Limb (tissue), 2 donors: ENCODE measurements around the gene ARHGAP26.

Source experiments
- DNase-seq, 2 donors: peaks; one replicate each; pipeline ENCODE4 v3.0.0-alpha.2; 2016; ENCODE audit errors: extremely low spot score in 2 of 2

Gene ARHGAP26

DNA sequence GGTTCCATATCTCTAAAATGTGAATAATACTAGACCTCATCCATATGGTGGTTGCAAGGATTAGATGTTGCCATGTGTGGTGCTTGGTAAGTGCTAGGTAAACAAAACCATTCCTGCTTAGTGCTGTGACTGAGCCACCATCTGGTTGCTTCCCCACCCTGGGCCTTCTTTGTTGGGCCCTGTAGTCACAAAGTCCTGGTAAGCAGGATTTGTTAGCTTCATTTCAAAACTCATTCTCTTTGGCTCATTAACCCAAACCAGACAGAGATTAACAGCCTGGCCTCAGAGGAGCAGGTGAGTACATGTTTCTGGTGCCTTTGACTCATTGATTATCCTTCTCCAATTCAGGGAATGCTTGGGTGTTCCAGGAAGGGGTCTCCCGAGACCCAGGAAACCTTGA lies 240.2 kb downstream of the ARHGAP26 start:
- DNase-seq = no peak

- no peak for DNase-seq
Measured at GRCh38 chr5:143011585-143011984, 241.4 kb downstream of the ARHGAP26 start.

DNA sequence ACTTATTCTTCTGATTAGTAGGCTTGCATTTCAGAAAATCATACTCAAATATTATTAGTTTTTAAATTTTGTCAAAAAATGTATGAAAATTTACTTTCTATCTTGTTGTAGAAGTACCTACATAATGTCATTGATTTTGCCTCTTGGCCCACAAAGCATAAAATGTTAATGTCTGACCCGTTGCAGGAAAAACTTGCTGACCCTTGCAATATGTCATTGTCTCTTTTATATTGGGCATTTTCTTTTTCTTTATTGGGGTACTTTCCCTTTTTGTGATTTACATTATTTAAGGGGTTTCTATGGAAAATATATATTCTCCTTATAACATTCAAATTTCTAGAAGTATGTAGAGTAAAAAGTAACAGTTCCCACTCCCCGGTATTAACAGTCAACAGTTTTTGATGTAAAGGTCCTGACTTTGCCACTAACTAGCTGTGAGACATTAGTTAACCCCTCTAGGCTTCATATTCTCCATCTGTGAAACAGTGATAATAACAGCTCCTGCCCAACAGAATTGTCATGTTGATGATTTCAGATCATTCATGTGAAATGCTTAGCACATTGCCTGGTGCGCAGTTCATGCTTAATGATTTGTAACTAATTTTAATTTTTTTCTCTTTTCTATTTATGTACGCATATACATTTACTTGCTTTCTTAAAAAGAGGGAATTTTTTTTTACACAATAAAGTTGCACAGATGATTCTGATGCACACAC lies 243.2 kb downstream of the ARHGAP26 start:
- no peak for DNase-seq

DNA sequence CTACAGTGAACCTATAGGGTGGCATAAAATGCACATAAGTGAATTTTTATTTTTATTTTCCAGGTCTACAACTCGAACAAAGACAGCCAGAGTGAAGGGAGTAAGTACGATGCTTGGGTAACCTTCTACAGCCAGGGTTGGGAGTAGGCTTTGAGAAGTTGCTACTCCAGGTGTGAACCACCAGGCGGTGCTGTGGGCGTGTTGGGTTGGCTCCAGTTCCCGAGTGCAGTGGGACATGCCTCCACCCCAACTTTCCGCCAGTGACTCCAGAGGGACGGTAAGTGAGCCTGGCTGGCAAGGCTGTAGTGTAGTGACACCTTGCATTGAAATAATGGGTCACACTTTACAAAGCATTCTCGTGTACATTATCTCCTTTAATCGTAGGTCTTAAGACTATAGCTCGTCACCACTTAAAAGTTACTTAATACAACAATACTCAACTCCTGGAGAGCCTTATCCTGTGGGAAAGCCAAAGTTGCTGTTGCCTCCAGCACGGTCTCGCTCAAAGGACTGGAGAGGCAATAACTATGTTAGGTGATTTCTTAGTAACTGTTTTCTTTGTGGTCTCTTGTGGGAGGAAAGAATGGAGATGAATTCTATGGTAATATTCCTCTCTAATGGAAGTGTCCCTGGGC lies 244.0 kb downstream of the ARHGAP26 start:
- no peak for DNase-seq

GRCh38 chr5:143016777-143017516 lies 246.8 kb downstream of the ARHGAP26 start:
- DNase-seq = no peak

DNA sequence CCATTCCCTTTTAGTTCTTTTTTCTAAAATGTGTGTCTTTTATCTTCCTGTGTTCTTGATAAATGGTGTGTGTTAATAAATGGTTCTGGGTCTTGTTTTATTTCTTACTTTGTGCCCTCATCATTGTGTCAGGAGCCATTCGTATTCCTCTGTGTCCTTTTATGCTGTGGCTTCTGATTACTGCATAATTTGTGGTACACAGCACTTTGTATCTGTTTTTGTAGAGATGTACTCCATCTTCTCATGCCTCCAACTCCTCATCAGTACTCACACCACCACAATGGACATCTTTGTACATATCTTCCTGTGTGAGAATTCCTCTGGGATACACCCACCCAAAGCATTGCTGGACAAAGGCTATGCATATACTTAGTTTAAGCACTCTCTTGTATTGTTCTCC lies 247.4 kb downstream of the ARHGAP26 start:
- no peak for DNase-seq

DNA sequence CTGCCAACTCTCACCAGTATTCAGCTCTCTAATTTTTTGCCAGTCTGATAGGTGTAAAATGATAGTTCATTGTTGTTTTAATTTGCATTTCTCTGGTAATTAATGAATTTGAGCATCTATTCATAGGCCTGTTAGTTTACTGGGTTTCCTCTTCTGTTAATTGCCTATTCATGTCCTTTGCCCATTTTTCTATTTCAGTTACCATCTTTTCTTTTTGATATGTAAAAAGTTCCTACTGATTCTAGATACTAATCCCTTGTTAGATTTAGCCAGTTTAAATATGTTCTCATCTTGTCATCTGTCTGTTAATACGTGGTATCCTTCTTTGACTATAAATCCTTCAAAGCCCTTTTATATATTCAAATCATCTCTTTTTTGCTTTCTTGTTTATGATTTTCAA lies 247.8 kb downstream of the ARHGAP26 start:
- no peak for DNase-seq

- no peak for DNase-seq
Measured at GRCh38 chr5:143019157-143019556, 249.0 kb downstream of the ARHGAP26 start.

DNA sequence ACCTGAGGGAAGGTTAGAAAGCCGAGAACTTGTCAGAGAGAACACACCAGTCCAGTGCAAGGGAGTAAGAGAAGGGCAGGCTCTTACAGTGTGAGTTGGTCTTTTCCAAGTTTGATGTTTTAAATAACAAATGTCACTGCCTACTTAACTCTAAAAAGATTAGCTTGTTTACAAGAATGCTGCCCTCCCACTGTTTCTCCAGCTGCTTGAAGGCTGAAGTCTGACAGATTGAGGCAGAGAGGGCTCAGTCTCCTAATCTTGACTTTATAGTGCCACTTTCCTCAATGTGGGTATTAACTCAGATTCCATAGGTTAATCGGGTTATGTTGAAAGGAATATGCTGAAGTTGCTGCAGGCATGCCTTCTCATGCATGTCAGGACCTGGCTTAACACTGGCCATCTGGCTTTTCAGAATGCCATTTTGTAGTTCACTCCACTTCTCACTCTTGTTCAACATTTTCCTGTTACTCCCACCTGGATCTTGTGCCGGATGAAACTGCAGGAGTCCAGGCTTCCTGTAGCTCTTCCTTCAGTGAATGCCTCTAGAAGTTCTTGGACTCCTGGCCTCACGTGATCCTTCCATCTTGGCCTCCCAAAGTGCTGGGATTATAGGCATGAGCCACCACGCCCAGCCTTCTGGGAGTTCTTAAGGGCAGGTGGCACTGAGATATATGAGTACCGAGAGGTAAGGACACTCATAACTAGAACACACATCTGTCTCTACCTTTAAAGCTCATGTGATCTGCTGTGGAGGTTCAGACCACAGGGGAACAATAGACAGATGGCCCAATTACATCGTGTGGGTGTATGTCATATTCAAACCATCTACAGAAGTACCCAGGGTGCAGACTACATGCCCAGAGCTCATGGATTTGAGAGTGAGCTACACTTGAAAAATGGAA lies 249.7 kb downstream of the ARHGAP26 start:
- no peak for DNase-seq

- no peak for DNase-seq
Measured at GRCh38 chr5:143021595-143021994, 251.4 kb downstream of the ARHGAP26 start.

DNA sequence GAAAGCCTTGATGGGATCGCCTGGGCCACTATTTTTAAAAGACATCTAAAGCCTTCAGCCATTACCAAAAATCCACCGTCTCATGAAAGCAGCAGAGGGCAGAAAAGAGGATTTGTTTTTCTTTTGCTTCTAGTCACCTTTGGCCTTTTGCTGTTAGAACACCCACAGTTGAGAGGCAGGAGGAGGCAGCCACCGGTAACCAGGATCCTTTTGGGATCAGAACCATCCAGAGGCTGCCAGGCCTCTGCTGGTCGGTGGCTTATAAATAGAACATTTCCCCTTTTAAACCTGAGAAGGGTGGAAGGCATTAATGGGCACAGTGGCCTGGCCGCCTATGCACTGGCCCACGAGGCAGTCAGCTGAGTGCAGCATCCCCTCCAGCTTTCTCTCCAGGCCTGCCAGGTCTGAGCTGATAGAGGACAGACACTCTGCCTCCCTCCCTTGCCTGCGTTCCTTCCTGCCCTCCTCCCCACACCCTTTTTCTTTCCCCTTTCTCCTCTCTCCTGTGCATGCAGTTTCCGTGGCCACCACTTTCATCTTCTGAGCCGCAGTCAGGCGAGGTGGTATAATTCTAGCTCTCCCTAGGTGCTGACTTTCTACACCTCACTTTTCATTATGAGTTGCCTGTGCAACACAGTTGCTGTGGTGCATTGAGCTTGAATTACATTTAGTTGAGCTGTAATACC lies 253.4 kb downstream of the ARHGAP26 start:
- DNase-seq = no peak

GRCh38 chr5:143024228-143024920 lies 254.2 kb downstream of the ARHGAP26 start:
- no peak for DNase-seq

GRCh38 chr5:143025376-143025775 lies 255.2 kb downstream of the ARHGAP26 start:
- no peak for DNase-seq

DNA sequence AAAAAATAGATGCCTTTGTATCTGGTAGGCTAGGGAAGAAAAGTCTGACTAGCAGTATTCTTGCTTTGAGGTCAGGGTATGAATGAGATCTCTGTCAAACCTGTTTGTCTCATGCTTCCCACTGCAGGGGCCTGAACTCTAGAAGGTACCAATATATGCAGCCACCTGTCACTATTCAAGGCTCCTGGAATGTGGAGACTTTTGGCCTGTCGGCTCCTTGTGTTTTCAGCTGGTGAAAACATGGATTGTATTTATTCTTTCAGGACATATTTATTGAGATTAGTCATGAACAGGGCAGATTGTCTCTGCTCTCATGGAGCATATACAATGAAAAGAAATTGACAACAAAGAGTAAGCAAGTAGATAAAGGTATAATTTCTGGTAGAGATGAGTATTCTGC lies 255.8 kb downstream of the ARHGAP26 start:
- no peak for DNase-seq

GRCh38 chr5:143026380-143026779 lies 256.2 kb downstream of the ARHGAP26 start:
- no peak for DNase-seq

DNA sequence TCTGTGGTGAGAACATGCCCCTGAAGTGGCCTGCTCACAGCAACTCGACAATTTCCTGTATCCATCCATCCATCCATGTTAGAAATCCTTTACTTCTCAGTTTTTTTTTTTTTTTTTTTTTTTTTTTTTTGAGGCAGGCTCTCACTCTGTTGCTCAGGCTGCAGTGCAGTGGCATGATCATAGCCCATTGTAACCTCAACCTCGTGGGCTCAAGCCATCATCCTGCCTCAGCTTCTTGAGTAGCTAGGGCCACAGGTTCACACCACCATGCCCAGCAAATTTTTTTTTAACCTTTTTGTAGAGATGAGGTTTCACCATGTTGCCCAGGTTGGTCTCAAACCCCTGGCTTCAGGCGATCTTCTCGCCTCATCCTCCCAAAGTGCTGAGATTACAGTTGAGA lies 259.1 kb downstream of the ARHGAP26 start:
- no peak for DNase-seq

DNA sequence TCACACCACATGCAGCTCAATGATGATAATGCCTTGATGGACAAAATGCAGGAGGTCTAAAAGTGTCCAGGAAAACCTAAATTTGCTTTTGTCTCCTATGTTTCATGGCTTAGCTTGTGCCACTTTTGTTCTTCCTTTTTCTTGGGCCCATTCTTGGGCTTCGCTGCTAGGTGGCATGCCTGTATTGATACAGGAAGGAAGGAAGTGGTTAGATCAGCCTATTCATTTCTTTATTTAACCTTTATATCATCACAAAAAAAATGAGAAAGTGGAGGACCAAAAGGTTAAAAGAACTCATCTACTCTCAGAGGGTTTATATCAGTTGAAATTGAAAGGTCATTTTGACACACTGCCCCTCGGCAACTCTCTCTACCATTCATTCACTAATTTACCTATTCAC lies 260.2 kb downstream of the ARHGAP26 start:
- no peak for DNase-seq

DNA sequence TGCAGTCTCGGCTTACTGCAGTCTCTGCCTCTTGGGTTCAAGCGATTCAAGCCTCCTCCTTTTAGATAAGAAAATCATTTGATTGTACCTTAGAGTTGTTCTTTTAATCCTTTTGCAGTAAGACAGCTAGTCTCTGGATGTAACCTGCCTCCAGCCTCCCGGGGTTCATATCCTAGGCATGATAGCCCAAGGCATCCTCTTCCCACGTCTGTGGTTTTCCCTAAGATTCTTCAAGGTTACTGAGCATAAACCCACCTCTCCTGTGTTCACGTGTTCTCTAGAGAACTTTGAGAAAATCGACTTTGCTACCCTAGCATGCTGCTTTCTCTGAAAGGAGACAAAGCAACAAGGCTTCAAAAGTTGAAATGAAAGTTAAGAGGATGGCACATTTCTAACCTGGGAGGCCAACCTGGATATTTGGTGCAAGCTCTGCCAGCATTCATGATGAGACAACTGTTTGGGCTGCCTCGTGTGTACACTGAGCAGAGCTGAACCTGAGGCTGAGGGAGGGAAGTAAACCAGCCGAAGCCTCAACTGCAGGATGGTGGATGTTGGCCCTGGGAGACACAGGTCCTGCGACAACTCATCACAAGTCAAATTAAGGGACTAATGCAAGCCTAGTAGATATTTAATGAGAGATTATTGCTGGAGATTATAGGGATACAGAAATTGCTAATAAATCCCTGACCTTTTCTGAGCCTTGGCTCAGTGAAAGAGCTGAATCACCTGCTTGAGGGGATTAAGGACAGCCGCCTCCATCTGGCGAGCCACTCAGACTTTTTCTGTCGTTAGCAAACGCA lies 261.8 kb downstream of the ARHGAP26 start:
- no peak for DNase-seq

GRCh38 chr5:143032581-143032836 lies 262.3 kb downstream of the ARHGAP26 start:
- DNase-seq = no peak
